ENCODE data around the gene CXCL13. TPM values are rescaled to one million over a fixed set of nuclear protein-coding genes. Genes with fewer than 3 reads are reported as not detected.
A peak's percentile ranks its signal among the peaks of the same experiment; 100 is the strongest.
"Not testable (repeated sequence)": the region's sequence is repeated elsewhere in the genome, so short reads cannot be mapped to it uniquely, and the experiment has no call there.

CXCL13 gene
- polyA plus RNA-seq, 3 donors: 0.41 to 0.72 (median 0.68) TPM

- DNase-seq (ENCODE audit: extremely low read depth in 1 of 11, low read depth in 9 of 11, low spot score in 4 of 11): no peak
Observed at GRCh38 chr4:77599378-77599777, 6.2 kb upstream of the CXCL13 start.

GRCh38 chr4:77600521-77601451 is 4.8 kb upstream of the CXCL13 start:
- DNase-seq (ENCODE audit: extremely low read depth in 1 of 11, low read depth in 9 of 11, low spot score in 4 of 11): peak in 1 of 11 donors; percentile 22

- no peak for DNase-seq (ENCODE audit: extremely low read depth in 1 of 11, low read depth in 9 of 11, low spot score in 4 of 11)
Observed at GRCh38 chr4:77601614-77602187, 3.9 kb upstream of the CXCL13 start.

- DNase-seq (ENCODE audit: extremely low read depth in 1 of 11, low read depth in 9 of 11, low spot score in 4 of 11): no peak
Observed at GRCh38 chr4:77613267-77613666, 7.6 kb downstream of the CXCL13 start.

- DNase-seq (ENCODE audit: extremely low read depth in 1 of 11, low read depth in 9 of 11, low spot score in 4 of 11): no peak
Observed at GRCh38 chr4:77615153-77615552, 9.5 kb downstream of the CXCL13 start.

- DNase-seq (ENCODE audit: extremely low read depth in 1 of 11, low read depth in 9 of 11, low spot score in 4 of 11): no peak
Observed at GRCh38 chr4:77617203-77617602, 11.6 kb downstream of the CXCL13 start.

- DNase-seq (ENCODE audit: extremely low read depth in 1 of 11, low read depth in 9 of 11, low spot score in 4 of 11): peak; percentile 41 to 73 (median 63)
Observed at GRCh38 chr4:77618383-77619241, 13.0 kb downstream of the CXCL13 start.

- no peak for DNase-seq (ENCODE audit: extremely low read depth in 1 of 11, low read depth in 9 of 11, low spot score in 4 of 11)
Observed at GRCh38 chr4:77619408-77619807, 13.8 kb downstream of the CXCL13 start.

- no peak for DNase-seq (ENCODE audit: extremely low read depth in 1 of 11, low read depth in 9 of 11, low spot score in 4 of 11)
Observed at GRCh38 chr4:77621254-77621653, 15.6 kb downstream of the CXCL13 start.

- no peak for DNase-seq (ENCODE audit: extremely low read depth in 1 of 11, low read depth in 9 of 11, low spot score in 4 of 11)
Observed at GRCh38 chr4:77623091-77623490, 17.5 kb downstream of the CXCL13 start.

GRCh38 chr4:77624213-77624612 is 18.6 kb downstream of the CXCL13 start:
- no peak for DNase-seq (ENCODE audit: extremely low read depth in 1 of 11, low read depth in 9 of 11, low spot score in 4 of 11)

GRCh38 chr4:77625485-77625884 is 19.9 kb downstream of the CXCL13 start:
- DNase-seq (ENCODE audit: extremely low read depth in 1 of 11, low read depth in 9 of 11, low spot score in 4 of 11): no peak

- DNase-seq (ENCODE audit: extremely low read depth in 1 of 11, low read depth in 9 of 11, low spot score in 4 of 11): no peak
Observed at GRCh38 chr4:77629885-77630284, 24.3 kb downstream of the CXCL13 start.

GRCh38 chr4:77631276-77631675 is 25.7 kb downstream of the CXCL13 start:
- no peak for DNase-seq (ENCODE audit: extremely low read depth in 1 of 11, low read depth in 9 of 11, low spot score in 4 of 11)

GRCh38 chr4:77634132-77634785 is 28.6 kb downstream of the CXCL13 start:
- DNase-seq (ENCODE audit: extremely low read depth in 1 of 11, low read depth in 9 of 11, low spot score in 4 of 11): no peak

- DNase-seq (ENCODE audit: extremely low read depth in 1 of 11, low read depth in 9 of 11, low spot score in 4 of 11): no peak
Observed at GRCh38 chr4:77635246-77635645, 29.6 kb downstream of the CXCL13 start.

GRCh38 chr4:77635876-77636275 is 30.3 kb downstream of the CXCL13 start:
- no peak for DNase-seq (ENCODE audit: extremely low read depth in 1 of 11, low read depth in 9 of 11, low spot score in 4 of 11)

GRCh38 chr4:77636902-77637301 is 31.3 kb downstream of the CXCL13 start:
- no peak for DNase-seq (ENCODE audit: extremely low read depth in 1 of 11, low read depth in 9 of 11, low spot score in 4 of 11)

GRCh38 chr4:77644069-77644468 is 38.4 kb downstream of the CXCL13 start:
- DNase-seq (ENCODE audit: extremely low read depth in 1 of 11, low read depth in 9 of 11, low spot score in 4 of 11): not testable (repeated sequence)

Measured in renal cortex interstitium (tissue), 11 donors.